ENCODE data around the gene TM2D3.

TM2D3 gene, protein sequence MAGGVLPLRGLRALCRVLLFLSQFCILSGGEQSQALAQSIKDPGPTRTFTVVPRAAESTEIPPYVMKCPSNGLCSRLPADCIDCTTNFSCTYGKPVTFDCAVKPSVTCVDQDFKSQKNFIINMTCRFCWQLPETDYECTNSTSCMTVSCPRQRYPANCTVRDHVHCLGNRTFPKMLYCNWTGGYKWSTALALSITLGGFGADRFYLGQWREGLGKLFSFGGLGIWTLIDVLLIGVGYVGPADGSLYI

DNA sequence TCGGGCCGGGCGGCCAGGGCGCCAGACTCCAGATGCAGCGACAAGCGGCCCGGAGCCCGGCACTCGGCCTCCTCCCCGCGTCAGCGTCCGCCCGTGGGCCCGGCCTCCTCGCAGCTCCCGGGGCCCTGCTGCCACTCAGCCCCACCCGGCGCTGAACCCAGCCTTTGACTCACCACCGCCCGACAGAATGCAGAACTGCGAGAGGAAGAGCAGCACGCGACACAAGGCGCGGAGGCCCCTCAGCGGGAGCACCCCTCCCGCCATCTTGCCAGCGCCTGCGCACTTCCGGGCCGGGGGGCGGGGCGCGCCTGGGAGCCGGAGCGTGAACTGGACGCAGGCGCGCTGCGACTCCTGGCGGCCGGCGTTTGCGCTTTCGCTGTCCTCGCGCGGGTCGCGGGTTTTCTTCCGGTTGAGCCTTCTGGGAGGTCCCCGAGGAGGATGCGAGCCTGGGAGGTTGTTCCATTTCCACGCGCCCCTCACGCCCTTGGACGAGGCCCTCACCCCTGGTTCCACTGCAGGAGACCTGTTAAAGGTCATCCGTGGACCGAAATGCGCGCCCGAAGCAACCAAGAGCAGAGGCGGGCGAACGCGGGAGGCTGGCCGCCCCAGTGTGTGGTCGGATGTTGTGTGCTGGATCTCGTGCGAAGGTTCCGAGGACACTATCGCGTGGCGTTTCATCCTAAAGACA is at the start of gene TM2D3:
Gene TM2D3, minus strand, starts transcription at position 284 of the 688 bp plus-strand sequence. Its CDS starts 20 bp downstream, at position 264.
- DNase-seq: peak; percentile 94

DNA sequence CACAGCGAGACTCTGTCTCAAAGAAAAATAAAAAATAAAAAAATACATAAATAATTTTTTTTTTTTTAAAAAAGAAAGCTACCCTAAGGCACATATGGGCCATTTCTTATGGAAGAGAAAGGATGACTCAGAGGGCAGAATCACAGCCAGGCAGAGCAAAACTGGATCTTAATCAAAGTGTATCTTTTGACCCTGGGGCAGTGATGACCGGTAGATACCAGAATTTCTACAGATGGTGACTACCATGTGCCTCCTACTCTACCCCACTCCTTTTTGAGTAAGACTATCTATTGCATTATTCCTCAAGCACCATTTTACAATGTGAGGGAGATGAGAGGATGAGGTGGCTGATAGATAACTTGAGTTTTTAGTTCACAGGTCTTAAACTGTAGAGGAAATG is 46.1 kb upstream of the TM2D3 start:
- no peak for DNase-seq

DNA sequence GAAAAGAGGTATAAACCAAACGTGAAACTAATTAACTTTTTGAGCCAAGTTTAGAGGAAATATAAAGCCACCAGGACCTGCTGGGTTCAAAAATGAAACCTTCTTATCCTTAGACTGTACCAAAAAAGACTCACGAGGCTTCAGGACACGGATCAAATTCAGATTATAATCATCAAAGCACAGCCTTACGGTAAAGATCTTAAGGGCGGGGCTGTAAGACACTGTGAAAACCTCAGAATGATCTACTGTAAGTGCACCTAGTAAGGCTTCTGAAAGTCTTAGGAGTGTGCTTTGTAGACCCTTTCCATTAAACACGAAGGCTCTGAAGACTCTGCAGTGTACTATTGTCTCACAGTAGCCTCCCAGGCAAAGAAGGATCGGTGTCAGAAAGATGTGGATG is 45.3 kb upstream of the TM2D3 start:
- DNase-seq: no peak

DNA sequence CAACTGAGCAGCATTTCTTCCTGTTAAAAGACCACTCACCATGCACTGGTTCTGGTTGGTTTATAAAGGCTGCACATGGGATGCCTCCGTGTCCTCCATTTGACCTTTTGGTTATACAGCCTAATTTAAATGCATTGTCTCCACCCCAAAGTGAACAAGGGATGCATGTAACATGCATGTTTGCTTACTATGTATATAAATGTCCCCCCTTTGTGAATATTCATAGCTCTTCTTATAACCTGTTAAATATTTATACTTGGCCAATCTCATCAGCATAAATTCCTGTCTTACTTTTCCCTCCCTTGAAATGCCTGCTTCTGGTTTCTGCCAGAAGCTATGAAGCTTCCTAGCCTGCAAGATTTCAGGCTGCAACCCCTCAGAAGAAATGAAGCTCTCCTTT is 44.6 kb upstream of the TM2D3 start:
- DNase-seq: no peak

DNA sequence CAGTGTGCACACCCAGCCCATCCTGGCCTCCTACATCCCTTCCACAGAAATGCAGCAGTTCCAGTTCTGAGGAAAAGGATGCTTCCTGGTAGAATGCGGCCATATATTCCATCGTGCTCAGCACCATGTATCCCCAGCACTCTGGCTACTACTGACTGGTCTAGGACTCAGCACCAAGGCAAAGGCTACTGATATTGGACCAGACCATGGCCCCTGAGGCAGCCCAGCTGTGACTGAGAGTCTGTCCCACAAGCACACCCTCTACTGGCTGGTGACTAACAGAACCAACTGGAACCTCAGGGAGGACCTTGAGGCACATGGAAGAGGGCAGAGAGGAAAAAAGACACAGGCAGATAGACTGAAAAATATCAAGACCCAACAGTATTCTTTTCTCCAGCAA is 42.1 kb upstream of the TM2D3 start:
- DNase-seq: no peak

DNA sequence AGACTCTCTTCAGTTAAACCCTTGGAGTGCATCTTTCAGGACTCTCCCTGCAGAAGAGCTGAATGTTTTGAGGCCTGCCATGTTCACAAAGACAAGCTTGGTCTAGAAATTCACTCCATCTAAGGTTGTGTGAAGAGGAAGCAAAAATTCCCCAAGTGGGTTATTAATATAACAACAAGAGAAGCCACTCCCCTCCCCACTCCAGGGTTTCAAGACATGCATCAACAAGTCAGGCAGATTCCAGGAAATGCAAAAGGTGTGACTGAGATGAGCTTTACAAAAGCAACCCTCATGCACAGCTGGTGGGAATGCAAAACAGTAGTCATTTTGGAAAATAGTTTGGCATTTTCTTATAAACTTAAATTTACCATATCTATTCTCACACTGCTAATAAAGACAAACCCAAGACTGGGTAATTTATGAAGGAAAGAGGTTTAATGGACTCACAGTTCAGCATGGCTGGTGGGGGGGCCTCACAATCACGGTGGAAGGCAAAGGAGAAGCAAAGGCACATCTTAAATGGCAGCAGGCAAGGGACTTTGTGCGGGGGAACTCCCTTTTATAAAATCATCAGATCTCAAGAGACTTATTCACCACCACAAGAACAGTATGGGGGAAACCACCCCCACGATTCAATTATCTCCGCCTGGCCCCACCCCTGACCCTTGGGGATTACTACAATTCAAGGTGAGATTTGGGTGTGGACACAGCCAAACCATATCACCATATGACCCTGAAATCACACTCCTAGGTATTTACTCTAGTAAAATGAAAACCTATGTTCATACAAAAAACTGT is 40.8 kb upstream of the TM2D3 start:
- no peak for DNase-seq

DNA sequence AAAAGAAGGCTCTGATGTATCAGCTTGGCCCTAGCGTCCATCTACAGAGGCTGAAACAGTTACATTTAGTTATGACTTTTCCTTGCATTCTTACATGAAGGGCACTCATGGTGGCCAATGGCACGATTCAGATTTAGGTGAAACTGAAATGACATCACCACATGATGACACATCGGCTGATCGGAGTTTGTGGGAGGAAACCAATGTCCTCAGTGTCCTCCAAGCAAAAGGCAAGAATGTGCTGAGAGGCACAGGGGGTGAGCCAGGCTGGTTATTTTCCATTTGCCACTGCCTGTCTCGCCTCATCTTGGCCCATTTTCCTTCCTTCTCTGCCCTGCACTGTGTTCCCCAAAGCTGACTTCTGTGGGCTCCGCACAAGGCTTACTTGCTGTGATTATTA is 37.7 kb upstream of the TM2D3 start:
- peak; percentile 72 for DNase-seq

DNA sequence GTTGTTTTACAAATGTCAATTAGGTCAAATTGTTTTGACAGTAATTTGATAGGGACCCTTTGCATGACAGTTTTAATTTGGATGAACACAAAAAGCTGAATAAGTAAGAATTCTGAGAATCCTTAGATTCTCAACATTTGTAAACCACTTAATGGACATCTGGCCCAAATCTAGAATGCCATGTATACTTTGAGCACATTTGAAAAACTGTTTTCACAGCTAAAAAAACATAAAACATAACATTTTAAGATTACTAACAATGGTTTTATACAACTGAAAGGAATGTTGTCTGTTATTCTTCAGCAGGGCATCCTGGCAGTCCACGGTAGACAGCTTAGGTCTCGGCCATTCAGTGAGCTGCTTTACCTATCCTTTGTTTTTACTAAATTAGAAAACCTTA is 34.5 kb upstream of the TM2D3 start:
- no peak for DNase-seq

DNA sequence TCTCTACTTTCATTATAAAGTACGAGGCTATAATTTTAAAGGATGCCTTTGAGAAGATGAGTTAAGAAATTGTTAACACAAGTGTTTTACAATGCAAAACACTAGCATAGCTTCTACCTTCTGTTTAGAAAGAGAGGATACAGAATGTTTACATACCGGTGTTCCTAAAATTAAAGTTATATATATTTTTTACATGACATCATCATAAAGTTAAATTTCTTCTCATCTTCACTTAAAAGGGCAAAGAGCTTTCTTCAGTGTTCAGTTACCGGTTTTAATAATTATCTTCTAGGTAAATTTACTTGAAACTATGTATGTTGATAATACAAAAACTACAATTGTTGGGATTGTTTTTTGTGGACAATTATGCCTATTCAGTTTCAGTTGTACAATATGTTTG is 32.7 kb upstream of the TM2D3 start:
- DNase-seq: no peak

DNA sequence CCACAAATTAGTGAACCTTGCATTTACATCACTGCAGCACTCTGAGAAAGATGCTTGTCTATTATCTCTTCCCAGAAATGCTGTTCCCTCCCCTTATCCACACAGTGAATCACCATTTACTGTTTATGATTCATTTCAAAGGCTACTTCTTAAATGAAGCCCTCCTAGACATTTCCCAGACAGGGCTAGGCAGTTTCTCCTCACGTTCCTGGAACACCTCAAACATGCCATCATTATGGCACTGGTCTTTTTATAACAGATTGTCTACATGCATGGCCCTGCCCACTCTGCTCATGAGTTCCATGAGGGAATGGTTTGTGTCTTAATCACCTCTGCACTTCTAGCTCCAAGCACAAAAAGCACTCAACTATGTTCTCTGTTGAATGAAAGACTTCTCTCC is 32.2 kb upstream of the TM2D3 start:
- peak; percentile 93 for DNase-seq

DNA sequence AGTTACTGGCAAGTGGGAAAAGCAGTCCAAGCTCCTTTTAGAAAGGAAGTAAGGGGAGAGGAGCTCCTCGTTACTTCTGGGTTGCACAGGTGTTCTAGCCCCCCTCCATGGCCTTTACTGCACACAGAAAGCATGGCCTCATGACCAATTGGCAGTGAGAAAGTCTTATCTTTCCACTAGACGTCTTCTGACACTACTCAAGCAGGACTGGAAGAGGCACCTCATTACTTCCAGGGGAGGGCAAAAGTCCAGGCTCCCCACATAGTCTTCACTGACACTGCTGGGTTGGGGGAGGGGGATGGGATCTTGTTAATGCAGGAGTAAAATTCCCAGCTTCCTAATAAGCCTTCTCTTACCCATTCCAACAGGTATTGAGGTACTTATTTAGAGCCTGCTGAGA is 27.6 kb upstream of the TM2D3 start:
- no peak for DNase-seq

DNA sequence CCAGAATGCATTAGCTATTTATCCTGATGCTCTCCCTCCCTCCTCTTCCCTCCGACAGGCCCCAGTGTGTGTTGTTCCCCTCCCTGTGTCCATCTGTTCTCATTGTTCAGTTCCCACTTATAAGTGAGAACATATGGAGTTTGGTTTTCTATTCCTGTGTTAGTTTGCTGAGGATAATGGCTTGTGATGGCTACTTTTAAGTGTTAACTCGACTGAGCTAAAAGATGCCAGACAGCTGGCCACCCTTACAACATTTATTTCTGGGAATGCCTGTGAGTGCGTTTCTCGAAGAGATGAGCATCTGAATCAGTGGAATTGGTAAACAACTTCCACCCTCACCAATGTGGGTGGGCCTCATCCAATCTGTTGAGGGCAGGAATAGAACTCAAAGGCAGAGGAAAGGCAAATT is 24.7 kb upstream of the TM2D3 start:
- DNase-seq: peak; percentile 29

DNA sequence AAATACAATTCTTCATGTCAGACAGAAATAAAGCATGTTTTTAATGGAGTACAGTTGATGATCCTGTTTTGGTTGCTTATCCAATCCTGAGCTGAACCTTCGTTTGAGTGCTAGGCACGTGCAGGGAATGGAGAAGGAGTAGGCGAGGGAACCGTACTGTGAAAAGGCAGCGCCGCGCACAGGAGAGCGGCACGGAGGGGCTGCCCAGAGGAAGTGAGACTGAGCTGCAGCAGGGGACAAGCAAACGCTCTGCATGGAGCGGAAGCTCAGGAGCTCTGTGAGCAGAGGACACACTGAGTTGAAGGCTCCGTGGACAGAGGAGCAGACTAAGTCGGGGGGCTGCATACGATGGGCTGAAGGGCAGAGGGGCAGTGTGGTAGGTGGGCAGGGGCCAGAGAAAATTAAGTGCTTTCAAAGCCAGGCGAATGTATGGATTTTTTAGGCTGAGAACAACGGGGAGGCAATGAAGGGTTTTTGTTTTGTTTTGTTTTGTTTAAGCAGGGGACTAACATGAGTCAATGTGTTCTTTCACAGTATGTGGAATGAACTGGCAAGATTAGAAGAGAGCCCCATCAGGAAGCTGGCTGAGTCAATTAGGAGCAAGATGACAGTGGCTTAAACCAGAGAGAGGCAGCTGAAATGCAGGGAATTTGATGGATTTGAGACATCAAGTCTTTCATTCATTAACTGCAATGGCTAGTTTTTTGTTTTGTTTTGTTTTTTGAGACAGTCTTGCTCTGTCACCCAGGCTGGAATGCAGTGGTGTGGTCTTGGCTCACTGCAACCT is 23.8 kb upstream of the TM2D3 start:
- peak; percentile 87 for DNase-seq

DNA sequence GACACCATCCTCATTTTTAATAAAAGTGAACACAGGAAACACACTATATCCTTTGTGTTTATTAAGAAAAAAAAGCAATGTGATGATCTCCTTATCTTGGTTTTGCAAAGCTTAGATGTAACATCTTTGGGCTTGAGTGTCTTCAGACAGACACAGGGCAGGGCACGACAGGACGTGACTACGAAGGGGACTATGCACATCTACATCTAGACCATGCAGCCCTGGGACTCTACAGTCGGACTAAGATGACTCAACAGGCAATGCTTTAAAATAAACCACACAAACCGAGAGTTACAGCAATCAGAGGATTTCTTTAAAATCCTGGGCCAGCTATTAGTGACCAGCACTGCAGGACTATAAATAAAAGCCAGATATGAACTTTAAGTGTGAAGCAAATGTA is 22.8 kb upstream of the TM2D3 start:
- DNase-seq: peak; percentile 94

DNA sequence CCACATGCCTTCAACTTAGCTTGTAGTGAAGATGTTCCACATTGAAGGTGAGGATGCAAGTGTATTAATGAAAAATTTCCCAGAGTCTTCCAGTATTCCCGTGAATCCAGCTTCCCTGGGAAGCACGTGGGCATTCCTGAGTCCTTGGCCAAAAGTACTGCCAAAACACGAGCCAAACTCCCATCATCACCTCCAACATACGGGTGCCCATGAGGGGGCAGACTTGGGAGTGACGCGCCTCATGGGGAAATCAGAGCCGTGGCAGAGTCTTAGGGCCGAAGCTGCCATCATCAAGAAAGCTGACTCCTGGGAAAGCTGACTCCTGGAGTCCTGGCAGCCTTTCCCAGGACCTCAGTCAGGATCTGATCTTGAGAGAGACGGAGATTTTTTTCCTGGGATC is 20.1 kb upstream of the TM2D3 start:
- no peak for DNase-seq

DNA sequence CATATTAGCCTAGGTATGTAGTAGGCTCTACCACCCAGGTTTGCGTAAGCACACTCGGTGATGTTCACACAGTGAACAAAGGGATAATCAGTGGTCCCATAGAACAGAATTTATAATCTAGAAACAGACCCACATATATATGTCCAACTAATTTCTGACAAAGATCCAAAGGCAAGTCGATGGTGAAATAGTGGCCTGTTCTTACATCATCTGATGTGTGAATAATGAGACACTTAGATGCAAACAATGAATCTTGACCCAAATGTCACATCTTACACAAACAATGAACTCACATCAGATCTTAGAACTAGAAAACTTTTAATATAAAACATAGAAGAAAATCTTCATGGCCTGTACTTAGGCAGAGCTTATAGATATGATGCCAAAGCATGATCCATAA is 17.6 kb upstream of the TM2D3 start:
- DNase-seq: no peak

DNA sequence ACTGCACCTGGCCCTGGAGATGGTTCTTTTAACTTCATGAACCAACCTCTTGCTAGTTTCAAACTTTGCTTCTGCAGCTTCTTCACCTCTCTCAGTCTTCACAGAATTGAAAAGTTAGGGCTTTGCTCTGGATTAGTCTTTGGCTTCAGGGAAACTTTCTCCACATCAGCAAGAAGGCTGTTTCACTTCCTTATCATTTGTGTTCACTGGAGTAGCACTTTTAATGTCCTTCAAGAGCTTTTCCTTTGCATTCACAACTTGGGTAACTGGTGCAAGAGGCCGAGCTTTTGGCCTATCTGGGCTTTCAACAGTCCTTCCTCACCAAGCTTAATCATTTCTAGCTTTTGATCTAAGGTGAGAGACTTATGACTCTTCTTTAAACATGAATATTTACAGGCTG is 15.7 kb upstream of the TM2D3 start:
- DNase-seq: no peak

DNA sequence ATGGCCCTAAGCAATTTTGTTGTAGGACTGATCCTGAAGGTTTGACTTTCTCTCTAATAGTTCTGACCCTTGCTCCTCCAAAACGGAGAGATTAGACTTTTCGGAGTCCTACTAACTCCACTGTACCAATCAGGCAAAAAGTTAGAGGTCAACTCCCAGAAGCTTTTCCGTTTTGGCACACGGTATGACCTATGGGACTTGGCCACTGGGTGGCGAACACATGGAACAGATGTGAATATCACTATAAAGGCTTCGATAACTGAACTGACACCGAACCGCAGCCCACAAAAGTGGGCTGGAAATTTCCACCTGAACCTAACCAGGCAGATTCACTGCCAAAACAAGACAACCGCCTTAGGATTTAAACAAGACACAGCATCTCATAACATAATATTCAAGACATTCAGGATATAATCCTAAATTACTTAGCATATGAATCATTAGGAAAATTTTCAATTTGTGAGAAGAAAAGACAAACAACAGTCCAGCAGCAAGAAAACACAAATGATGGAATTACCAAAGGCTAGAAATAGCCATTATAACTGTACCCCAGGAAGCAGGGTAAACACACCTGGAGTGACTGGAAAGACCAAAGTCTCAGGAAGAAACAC is 12.2 kb upstream of the TM2D3 start:
- no peak for DNase-seq

DNA sequence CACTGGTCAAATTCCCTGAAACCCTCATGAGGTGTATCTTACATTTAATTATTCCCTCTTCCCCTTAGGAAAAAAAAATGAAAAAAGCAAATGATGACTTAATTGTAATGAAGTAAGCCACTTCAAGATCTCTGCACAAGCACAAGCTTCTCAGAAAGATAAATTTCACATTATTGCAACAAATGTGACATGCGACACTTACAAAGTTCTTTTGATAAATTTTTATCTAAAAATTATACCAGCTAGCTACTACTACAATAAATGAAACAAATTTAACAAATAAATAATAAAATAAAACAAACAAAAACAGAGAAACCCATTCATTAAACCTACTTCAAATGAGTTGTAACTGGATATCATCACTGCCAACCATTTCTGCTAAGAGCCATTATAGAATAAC is 10.0 kb upstream of the TM2D3 start:
- no peak for DNase-seq

DNA sequence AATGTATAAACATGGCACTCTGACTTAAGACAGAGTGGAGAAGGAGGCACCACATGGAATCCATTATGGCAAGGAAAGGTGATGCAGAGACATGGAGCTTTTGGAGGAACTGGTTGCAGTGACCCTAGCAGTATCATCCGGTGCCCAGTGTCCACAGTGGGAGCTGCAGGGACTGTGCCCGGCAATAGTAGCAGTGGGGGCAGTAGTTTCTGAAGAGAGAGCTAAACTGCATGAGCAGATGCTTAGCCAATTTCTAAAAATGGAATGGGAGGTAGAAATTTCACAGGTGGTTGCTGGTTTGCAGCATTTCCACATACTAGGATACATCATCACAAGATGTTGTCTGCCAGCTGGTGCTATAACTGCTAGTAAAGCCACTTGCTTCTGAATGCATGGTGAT is 7.8 kb upstream of the TM2D3 start:
- no peak for DNase-seq

DNA sequence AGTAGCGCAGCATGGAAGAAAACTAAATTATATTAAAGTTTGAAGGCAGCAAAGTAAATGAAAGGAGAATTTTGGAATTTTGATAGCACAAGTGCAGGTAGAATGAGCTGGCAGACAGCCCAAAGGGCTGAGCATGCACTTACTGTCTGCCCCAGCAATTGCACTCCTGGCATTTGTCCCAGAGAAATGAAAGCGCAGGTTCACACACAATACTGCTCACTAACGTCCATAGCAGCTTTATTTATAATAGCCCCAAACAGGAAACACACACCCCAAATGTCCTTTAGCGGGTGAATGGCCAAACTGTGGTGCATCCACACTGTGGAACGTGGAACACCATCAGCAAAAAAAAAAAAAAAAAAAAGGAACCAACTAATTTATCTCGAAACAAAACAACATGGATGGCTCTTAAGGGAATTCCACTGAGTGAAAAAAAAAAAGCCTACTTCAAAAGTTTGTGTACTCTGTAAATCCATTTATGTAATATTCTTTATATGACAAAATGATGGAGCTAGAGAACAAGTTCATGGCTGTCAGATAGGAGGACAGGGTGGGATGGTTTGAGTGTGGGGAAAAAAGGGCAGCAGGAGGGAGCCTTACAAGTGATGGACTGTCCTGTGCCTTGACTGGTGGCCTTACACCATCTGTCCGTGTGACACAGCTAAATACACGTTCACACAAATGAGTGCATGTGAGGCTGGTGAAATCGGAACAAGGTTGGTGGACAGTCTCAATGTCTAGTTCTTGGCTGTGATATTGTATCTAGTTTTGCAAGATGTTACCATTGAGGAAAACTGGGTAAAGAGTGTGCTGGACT is 6.0 kb upstream of the TM2D3 start:
- DNase-seq: no peak

DNA sequence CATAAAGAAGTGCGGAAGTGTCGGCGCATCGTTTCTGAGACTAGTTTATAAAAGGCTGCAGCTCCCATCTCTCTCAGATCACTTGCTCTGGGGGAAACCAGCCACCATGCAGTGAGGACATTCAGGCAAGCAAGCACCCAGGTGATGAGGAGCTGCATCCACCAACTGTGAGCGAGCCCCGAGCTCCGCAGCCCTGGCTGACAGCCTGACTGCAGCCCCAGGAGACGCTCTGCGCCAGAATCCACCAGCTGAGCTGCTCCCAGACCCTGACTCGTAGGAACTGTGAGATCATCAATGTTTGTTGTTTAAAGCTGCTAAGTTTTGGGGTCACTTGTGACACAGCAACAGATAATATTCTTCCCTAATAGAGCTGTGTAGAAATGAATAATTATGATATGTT is 5.0 kb upstream of the TM2D3 start:
- no peak for DNase-seq
